WTC11 (cell line): ENCODE data around the gene PLD3.

Experiments
- RELA ChIP-seq: sonication (generic); formaldehyde crosslinking; IDR thresholded peaks from 2 replicates; pipeline ENCODE4 v1.8.1; 2022; ENCODE audit warnings: missing genetic modification reagents, mild to moderate bottlenecking, borderline replicate concordance
- TF ChIP-seq, protein P1 (sequence below): sonication (generic); formaldehyde crosslinking; IDR thresholded peaks from 2 replicates; pipeline ENCODE4 v1.8.0; 2022; ENCODE audit warnings: mild to moderate bottlenecking, missing genetic modification reagents

DNA sequence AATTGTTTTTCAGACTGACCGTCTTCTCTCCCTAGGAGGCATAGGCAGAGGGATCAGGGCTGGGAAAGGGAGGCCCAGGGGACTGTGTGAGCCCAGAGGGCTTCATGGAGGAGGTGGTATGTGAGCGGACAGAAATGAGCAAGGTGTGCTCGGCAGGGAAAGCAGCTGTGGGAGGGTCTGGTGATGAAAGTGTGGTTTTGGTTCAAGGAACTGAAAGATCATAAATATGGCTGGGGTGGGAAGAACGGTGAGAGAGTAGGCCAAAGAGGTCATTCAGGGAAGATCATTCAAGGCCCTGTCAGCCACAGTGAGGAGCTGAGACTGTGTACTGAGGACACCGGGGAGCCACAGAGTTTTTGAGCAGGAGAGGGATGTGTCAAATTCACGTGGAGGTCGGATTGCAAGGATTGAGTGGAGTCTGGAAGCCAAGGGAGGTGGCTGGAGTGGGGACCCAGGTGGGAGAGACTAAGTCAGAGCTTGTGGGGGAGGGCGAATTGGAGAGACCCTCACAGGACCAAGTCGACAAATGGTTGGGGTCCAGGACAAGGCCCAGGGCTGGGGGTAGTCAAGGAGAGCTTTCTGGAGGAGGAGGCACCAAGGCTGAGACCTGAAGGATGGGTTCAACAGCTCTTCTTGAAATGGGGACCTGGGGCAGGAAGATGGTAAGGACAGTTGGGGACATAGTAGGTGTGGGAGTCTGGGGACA, 7.6 kb downstream of the PLD3 start:
- TF ChIP-seq, protein P1, sequence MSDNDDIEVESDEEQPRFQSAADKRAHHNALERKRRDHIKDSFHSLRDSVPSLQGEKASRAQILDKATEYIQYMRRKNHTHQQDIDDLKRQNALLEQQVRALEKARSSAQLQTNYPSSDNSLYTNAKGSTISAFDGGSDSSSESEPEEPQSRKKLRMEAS: no peak
- TF ChIP-seq RELA: no peak
